Mesothelial cell of epicardium (in vitro differentiated cells): ENCODE data around the gene PARD3. TPM values are rescaled to one million over a fixed set of nuclear protein-coding genes. Genes with fewer than 3 reads are reported as not detected.

ENCODE experiments used
- DNase-seq, 2 experiments: peaks; one replicate each; pipeline ENCODE4 v3.0.0; 2021; ENCODE audit warnings: low spot score in 2 of 2; ENCODE audit not compliant: unreplicated experiment in 2 of 2
- H3K27ac Mint-ChIP-seq: 2 replicates; pipeline ENCODE4 v1.8.0; 2021; ENCODE audit warnings: mixed read lengths
- H3K27me3 Mint-ChIP-seq: 2 replicates; pipeline ENCODE4 v1.8.0; 2021; ENCODE audit warnings: low read depth, mixed read lengths
- H3K36me3 Mint-ChIP-seq: 2 replicates; pipeline ENCODE4 v1.8.0; 2021; ENCODE audit warnings: mixed read lengths
- H3K4me1 Mint-ChIP-seq: 2 replicates; pipeline ENCODE4 v1.8.0; 2021; ENCODE audit warnings: mixed read lengths
- H3K4me3 Mint-ChIP-seq: 2 replicates; pipeline ENCODE4 v1.8.0; 2021; ENCODE audit warnings: mild to moderate bottlenecking, moderate library complexity, mixed read lengths
- H3K9me3 Mint-ChIP-seq: 2 replicates; pipeline ENCODE4 v1.8.0; 2021; ENCODE audit warnings: mixed read lengths
- CTCF ChIP-seq: fragments of 200-600 bp; sonication (generic); IDR thresholded peaks from one replicate; pipeline ENCODE4 v1.5.0; 2021; ENCODE audit warnings: antibody characterized with exemption; ENCODE audit not compliant: unreplicated experiment
- total RNA-seq: library from RNA; stranded (reverse); gene quantifications from 3 replicates; pipeline ENCODE4 v1.2.1, GENCODE V29; 2021

Gene PARD3
- total RNA-seq, 1 donor from 2014 or later: 73.2 TPM

GRCh38 chr10:34762603-34763299 lies 52.3 kb downstream of the PARD3 start:
- H3K36me3 Mint-ChIP-seq: peaks cover 3% of the 10 kb centered on the region
- no peak for TF ChIP-seq CTCF
- H3K27me3 Mint-ChIP-seq: no peaks in the 10 kb centered on the region
- H3K27ac Mint-ChIP-seq: no peak overlapping the region
- H3K4me3 Mint-ChIP-seq: no peak overlapping the region
- DNase-seq: no peak
- H3K9me3 Mint-ChIP-seq: peaks cover 4% of the 10 kb centered on the region
- peaks cover 56% of the 10 kb centered on the region for H3K4me1 Mint-ChIP-seq

- TF ChIP-seq CTCF: no peak
- H3K27ac Mint-ChIP-seq: no peak overlapping the region
- H3K9me3 Mint-ChIP-seq: peaks cover 4% of the 10 kb centered on the region
- H3K36me3 Mint-ChIP-seq: peaks cover 2% of the 10 kb centered on the region
- no peak for DNase-seq
- no peak overlapping the region for H3K4me3 Mint-ChIP-seq
- H3K27me3 Mint-ChIP-seq: no peaks in the 10 kb centered on the region
- H3K4me1 Mint-ChIP-seq: peaks cover 55% of the 10 kb centered on the region
Observed at GRCh38 chr10:34762156-34762555, 52.9 kb downstream of the PARD3 start.

- H3K4me1 Mint-ChIP-seq: peaks cover 48% of the 10 kb centered on the region
- H3K27me3 Mint-ChIP-seq: no peaks in the 10 kb centered on the region
- peaks cover 4% of the 10 kb centered on the region for H3K9me3 Mint-ChIP-seq
- no peak for TF ChIP-seq CTCF
- DNase-seq: no peak
- H3K4me3 Mint-ChIP-seq: no peak overlapping the region
- no peaks in the 10 kb centered on the region for H3K36me3 Mint-ChIP-seq
- H3K27ac Mint-ChIP-seq: peak overlapping the region; percentile 7
Observed at GRCh38 chr10:34761453-34761852, 53.6 kb downstream of the PARD3 start.

- Mint-ChIP-seq H3K4me1 (peaks cover 42% of the 10 kb centered on the region), H3K27me3 (no peaks in the 10 kb centered on the region), H3K27ac (no peak overlapping the region), H3K9me3 (peaks cover 4% of the 10 kb centered on the region), H3K36me3 (no peaks in the 10 kb centered on the region), H3K4me3 (no peak overlapping the region)
- no peak for DNase-seq
- TF ChIP-seq CTCF: no peak
Observed at GRCh38 chr10:34760606-34761005, 54.5 kb downstream of the PARD3 start.

GRCh38 chr10:34759837-34760215 lies 55.3 kb downstream of the PARD3 start:
- Mint-ChIP-seq H3K4me1 (peaks cover 36% of the 10 kb centered on the region), H3K27me3 (no peaks in the 10 kb centered on the region), H3K36me3 (no peaks in the 10 kb centered on the region), H3K27ac (no peak overlapping the region), H3K4me3 (no peak overlapping the region), H3K9me3 (peaks cover 4% of the 10 kb centered on the region)
- no peak for TF ChIP-seq CTCF
- no peak for DNase-seq
